ENCODE results near the gene TAF4B.

GRCh38 chr18:26362021-26362420, 135.8 kb downstream of the TAF4B start:
- TF ChIP-seq CTCF (IDR thresholded peaks at IDR 0.05; ENCODE audit: low read depth, low read length, missing input control) (no peak), YY1 (IDR thresholded peaks at IDR 0.05) (no peak), REST (IDR thresholded peaks at IDR 0.05) (no peak), RXRA (IDR thresholded peaks at IDR 0.05) (no peak), EGR1 (IDR thresholded peaks at IDR 0.05; ENCODE audit: low read depth in 2 of 2) (no peak), MAX (IDR thresholded peaks at IDR 0.05) (no peak)
